ENCODE results near the gene WASHC3. TPM values are rescaled to one million over a fixed set of nuclear protein-coding genes. Genes with fewer than 3 reads are reported as not detected.
"Not testable (repeated sequence)": the region's sequence is repeated elsewhere in the genome, so short reads cannot be mapped to it uniquely, and the experiment has no call there.

The WASHC3 gene
- polyA plus RNA-seq, 6 donors from 2014 or later: 77.8 to 146 (median 122) TPM

- Mint-ChIP-seq H3K27ac (peak overlapping the region in 1 of 6 donors; percentile 7), H3K4me1 (peaks cover 0 to 3% (median 1%) of the 10 kb centered on the region in 3 donors), H3K36me3 (peaks cover 5 to 24% of the 10 kb centered on the region in 2 donors), H3K4me3 (no peak overlapping the region), H3K27me3 (no peaks in the 10 kb centered on the region), H3K9me3 (no peaks in the 10 kb centered on the region)
- ATAC-seq (ENCODE audit: low read depth in 2 of 2) (no peak), DNase-seq (no peak)
Observed at GRCh38 chr12:102029141-102029540, 32.6 kb downstream of the WASHC3 start.

GRCh38 chr12:102026728-102027127 lies 35.1 kb downstream of the WASHC3 start:
- peaks cover 10 to 13% of the 10 kb centered on the region in 2 donors for H3K36me3 Mint-ChIP-seq
- no peak for DNase-seq
- H3K27ac Mint-ChIP-seq: peak overlapping the region in 1 of 6 donors; percentile 58
- H3K4me1 Mint-ChIP-seq: peaks cover 0 to 4% (median 3%) of the 10 kb centered on the region in 3 donors
- peak in 1 of 2 donors; percentile 32 for ATAC-seq (ENCODE audit: low read depth in 2 of 2)
- no peak overlapping the region for H3K4me3 Mint-ChIP-seq
- no peaks in the 10 kb centered on the region for H3K27me3 Mint-ChIP-seq
- no peaks in the 10 kb centered on the region for H3K9me3 Mint-ChIP-seq

GRCh38 chr12:102024765-102025164 lies 37.0 kb downstream of the WASHC3 start:
- Mint-ChIP-seq H3K27ac (no peak overlapping the region), H3K4me1 (peaks cover 3 to 9% (median 4%) of the 10 kb centered on the region in 3 donors), H3K9me3 (no peaks in the 10 kb centered on the region), H3K4me3 (no peak overlapping the region), H3K27me3 (no peaks in the 10 kb centered on the region), H3K36me3 (peaks cover 10 to 18% of the 10 kb centered on the region in 2 donors)
- DNase-seq (no peak), ATAC-seq (ENCODE audit: low read depth in 2 of 2) (no peak)

- H3K9me3 Mint-ChIP-seq: no peaks in the 10 kb centered on the region
- H3K27me3 Mint-ChIP-seq: no peaks in the 10 kb centered on the region
- ATAC-seq (ENCODE audit: low read depth in 2 of 2) (no peak), DNase-seq (no peak)
- no peak overlapping the region for H3K27ac Mint-ChIP-seq
- H3K4me1 Mint-ChIP-seq: peaks cover 3 to 10% (median 4%) of the 10 kb centered on the region in 3 donors
- H3K4me3 Mint-ChIP-seq: no peak overlapping the region
- peaks cover 10 to 18% of the 10 kb centered on the region in 2 donors for H3K36me3 Mint-ChIP-seq
Observed at GRCh38 chr12:102023343-102023930, 38.4 kb downstream of the WASHC3 start.

GRCh38 chr12:102022286-102022685 lies 39.5 kb downstream of the WASHC3 start:
- Mint-ChIP-seq H3K27ac (peak overlapping the region in 2 of 6 donors; percentile 3 to 47), H3K4me3 (no peak overlapping the region), H3K9me3 (no peaks in the 10 kb centered on the region), H3K27me3 (no peaks in the 10 kb centered on the region), H3K36me3 (peaks cover 20 to 28% of the 10 kb centered on the region in 2 donors), H3K4me1 (peaks cover 3 to 10% (median 7%) of the 10 kb centered on the region in 3 donors)
- DNase-seq (no peak), ATAC-seq (ENCODE audit: low read depth in 2 of 2) (no peak)

- peaks cover 3 to 10% (median 7%) of the 10 kb centered on the region in 3 donors for H3K4me1 Mint-ChIP-seq
- DNase-seq (no peak), ATAC-seq (ENCODE audit: low read depth in 2 of 2) (no peak)
- H3K27ac Mint-ChIP-seq: no peak overlapping the region
- no peaks in the 10 kb centered on the region for H3K9me3 Mint-ChIP-seq
- no peaks in the 10 kb centered on the region for H3K27me3 Mint-ChIP-seq
- H3K36me3 Mint-ChIP-seq: peaks cover 20 to 31% of the 10 kb centered on the region in 2 donors
- no peak overlapping the region for H3K4me3 Mint-ChIP-seq
Observed at GRCh38 chr12:102021540-102022246, 40.1 kb downstream of the WASHC3 start.

- not testable (repeated sequence) for H3K27me3 Mint-ChIP-seq; ATAC-seq (ENCODE audit: low read depth in 2 of 2); H3K9me3 Mint-ChIP-seq; H3K4me3 Mint-ChIP-seq; H3K27ac Mint-ChIP-seq; H3K4me1 Mint-ChIP-seq; DNase-seq
- H3K36me3 Mint-ChIP-seq: peaks cover 11 to 18% of the 10 kb centered on the region in 2 donors
Observed at GRCh38 chr12:102018607-102019006, 43.2 kb downstream of the WASHC3 start.

GRCh38 chr12:102016472-102016871 lies 45.3 kb downstream of the WASHC3 start:
- no peak overlapping the region for H3K27ac Mint-ChIP-seq
- peaks cover 17 to 18% of the 10 kb centered on the region in 2 donors for H3K36me3 Mint-ChIP-seq
- no peak overlapping the region for H3K4me3 Mint-ChIP-seq
- no peaks in the 10 kb centered on the region for H3K27me3 Mint-ChIP-seq
- H3K4me1 Mint-ChIP-seq: peaks cover 9 to 15% (median 9%) of the 10 kb centered on the region in 3 donors
- DNase-seq: no peak
- no peaks in the 10 kb centered on the region for H3K9me3 Mint-ChIP-seq
- ATAC-seq (ENCODE audit: low read depth in 2 of 2): no peak

- peaks cover 23 to 35% (median 27%) of the 10 kb centered on the region in 3 donors for H3K4me1 Mint-ChIP-seq
- peaks cover 0 to 2% (median 0%) of the 10 kb centered on the region in 7 donors for H3K9me3 Mint-ChIP-seq
- peak overlapping the region; percentile 83 to 97 (median 94) for H3K27ac Mint-ChIP-seq
- DNase-seq: peak; percentile 78
- peak overlapping the region; percentile 0 to 80 (median 63) for H3K4me3 Mint-ChIP-seq
- no peaks in the 10 kb centered on the region for H3K27me3 Mint-ChIP-seq
- peaks cover 0 to 8% of the 10 kb centered on the region in 2 donors for H3K36me3 Mint-ChIP-seq
- peak; percentile 99 to 100 for ATAC-seq (ENCODE audit: low read depth in 2 of 2)
Observed at GRCh38 chr12:102010265-102010994, 51.4 kb downstream of the WASHC3 start.

- Mint-ChIP-seq H3K36me3 (peaks cover 0 to 8% of the 10 kb centered on the region in 2 donors), H3K27me3 (no peaks in the 10 kb centered on the region), H3K9me3 (peaks cover 0 to 2% (median 0%) of the 10 kb centered on the region in 7 donors), H3K4me1 (peaks cover 23 to 35% (median 27%) of the 10 kb centered on the region in 3 donors), H3K27ac (peak overlapping the region; percentile 83 to 97 (median 94)), H3K4me3 (peak overlapping the region in 7 of 8 donors; percentile 42 to 80 (median 74))
- DNase-seq: no peak
- no peak for ATAC-seq (ENCODE audit: low read depth in 2 of 2)
Observed at GRCh38 chr12:102009796-102010195, 52.0 kb downstream of the WASHC3 start.

GRCh38 chr12:102008615-102009126 lies 53.1 kb downstream of the WASHC3 start:
- ATAC-seq (ENCODE audit: low read depth in 2 of 2) (no peak), DNase-seq (no peak)
- H3K27ac Mint-ChIP-seq: peak overlapping the region in 2 of 6 donors; percentile 26 to 61
- no peak overlapping the region for H3K4me3 Mint-ChIP-seq
- H3K4me1 Mint-ChIP-seq: peaks cover 23 to 35% (median 27%) of the 10 kb centered on the region in 3 donors
- H3K9me3 Mint-ChIP-seq: peaks cover 0 to 2% (median 0%) of the 10 kb centered on the region in 7 donors
- peaks cover 0 to 7% of the 10 kb centered on the region in 2 donors for H3K36me3 Mint-ChIP-seq
- H3K27me3 Mint-ChIP-seq: no peaks in the 10 kb centered on the region

GRCh38 chr12:102005256-102005655 lies 56.5 kb downstream of the WASHC3 start:
- no peak overlapping the region for H3K4me3 Mint-ChIP-seq
- DNase-seq (no peak), ATAC-seq (ENCODE audit: low read depth in 2 of 2) (no peak)
- no peaks in the 10 kb centered on the region for H3K27me3 Mint-ChIP-seq
- peak overlapping the region in 2 of 6 donors; percentile 76 to 82 for H3K27ac Mint-ChIP-seq
- H3K9me3 Mint-ChIP-seq: peaks cover 0 to 2% (median 0%) of the 10 kb centered on the region in 7 donors
- no peaks in the 10 kb centered on the region for H3K36me3 Mint-ChIP-seq
- H3K4me1 Mint-ChIP-seq: peaks cover 14 to 15% (median 14%) of the 10 kb centered on the region in 3 donors

GRCh38 chr12:101997102-101997501 lies 64.7 kb downstream of the WASHC3 start:
- Mint-ChIP-seq H3K4me1 (no peaks in the 10 kb centered on the region), H3K27ac (no peak overlapping the region), H3K4me3 (no peak overlapping the region), H3K27me3 (peaks cover 0 to 12% (median 5%) of the 10 kb centered on the region in 3 donors), H3K9me3 (no peaks in the 10 kb centered on the region), H3K36me3 (no peaks in the 10 kb centered on the region)
- ATAC-seq (ENCODE audit: low read depth in 2 of 2) (no peak), DNase-seq (no peak)

Data from naive B cell (primary cell).